HG03469 (cell line): ENCODE measurements around the gene RPL22.
"Not testable (repeated sequence)": the region's sequence is repeated elsewhere in the genome, so short reads cannot be mapped to it uniquely, and the experiment has no call there.

Source experiments
- ATAC-seq: cut with Tn5 transposase; IDR thresholded peaks from one replicate; pipeline ENCODE4 v1.9.1; 2021; ENCODE audit warnings: mild to moderate bottlenecking, moderate library complexity, moderate number of reproducible peaks; ENCODE audit not compliant: unreplicated experiment

The RPL22 gene

DNA sequence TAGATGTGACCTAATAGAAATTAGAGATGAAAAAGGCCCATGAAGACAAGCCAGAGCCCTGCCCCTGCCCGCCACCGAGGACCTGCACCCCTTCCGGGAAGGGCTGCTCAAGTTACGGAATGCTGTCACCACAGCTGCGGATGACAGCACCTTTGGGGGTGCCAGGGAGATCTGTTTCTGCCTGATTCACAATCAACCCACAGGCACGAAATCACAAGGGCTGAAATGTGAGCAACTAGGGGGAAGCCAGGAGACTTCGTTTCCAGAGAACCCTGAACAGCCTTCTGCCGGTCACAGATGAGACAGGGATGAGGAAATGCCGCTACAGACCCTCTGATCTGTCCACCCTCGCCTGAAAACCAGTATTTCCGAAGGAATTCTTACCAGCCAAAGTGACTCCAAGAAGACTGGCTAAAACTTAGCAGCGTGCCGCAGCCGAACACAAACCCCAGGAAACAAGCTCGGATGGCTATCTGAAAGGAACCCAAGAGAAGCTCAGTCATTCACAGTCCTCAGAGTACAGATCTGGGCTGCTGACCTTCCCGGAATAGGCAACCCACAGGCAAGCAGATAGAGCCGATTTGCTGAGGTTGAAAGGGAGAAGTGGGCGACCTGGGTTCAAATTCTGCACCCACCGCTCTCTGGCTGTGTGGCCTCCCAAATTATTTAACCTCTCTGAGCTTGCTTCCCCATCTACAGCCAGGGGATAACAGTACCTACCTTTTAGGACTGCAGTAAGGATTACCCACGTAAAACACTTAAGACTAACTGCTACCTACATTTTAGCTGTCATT is 35.3 kb upstream of the RPL22 start:
- no peak for ATAC-seq

DNA sequence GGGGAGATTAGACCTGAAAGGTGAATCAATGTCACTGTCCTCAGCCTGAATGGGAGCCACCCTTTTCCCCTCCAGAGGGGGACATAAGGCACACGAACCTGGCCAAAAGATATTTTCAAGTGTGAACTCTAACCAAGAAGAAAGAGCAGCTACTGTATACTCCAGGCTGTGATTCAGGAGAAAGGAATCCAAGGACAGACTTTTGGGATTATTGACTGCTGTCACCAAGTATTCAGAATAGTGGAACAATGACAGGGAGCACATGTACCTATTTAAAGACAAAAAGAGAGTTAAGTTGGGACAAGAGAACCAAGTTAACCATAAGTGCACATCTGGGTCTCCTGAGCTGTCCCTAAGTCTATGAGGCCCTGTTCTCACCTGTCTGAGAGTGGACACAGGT is 34.0 kb upstream of the RPL22 start:
- no peak for ATAC-seq

DNA sequence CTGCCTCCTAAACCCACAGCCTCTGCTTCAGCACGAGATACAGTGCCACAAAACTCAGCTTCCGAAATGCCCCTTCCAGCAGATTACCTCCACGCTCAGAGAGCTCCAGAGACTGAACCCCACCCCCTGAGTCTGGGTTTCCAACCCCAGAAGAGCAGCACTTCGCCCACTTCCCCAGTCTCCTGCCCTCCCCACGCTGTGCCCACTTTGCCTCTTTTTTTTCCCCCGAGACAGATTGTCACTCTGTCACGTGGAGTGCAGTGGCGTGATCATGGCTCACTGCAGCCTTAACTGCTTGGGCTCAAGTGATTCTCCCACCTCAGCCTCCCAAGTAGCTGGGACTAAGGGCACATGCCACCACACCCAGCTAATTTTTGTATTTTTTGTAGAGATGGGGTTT is 26.3 kb upstream of the RPL22 start:
- ATAC-seq = no peak

DNA sequence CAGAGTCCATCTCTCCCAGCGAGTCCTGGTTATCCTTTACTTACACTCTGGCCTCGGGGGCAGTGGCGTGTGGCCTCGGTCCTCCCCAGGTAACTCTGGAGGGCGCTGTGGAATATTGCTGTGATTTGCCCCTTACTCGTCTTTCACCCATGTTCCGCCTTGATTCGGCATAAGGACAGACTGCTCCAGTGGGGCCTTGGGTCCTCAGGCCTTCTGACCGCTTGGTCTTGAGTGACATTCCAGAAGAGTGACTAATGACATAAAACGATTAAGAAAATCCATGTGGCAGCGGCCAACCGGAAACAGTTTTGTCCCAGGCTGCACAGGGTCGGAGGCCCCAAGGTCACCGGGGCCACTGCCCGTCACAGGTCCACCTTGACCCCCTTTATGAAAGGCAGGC is 25.3 kb upstream of the RPL22 start:
- no peak for ATAC-seq

DNA sequence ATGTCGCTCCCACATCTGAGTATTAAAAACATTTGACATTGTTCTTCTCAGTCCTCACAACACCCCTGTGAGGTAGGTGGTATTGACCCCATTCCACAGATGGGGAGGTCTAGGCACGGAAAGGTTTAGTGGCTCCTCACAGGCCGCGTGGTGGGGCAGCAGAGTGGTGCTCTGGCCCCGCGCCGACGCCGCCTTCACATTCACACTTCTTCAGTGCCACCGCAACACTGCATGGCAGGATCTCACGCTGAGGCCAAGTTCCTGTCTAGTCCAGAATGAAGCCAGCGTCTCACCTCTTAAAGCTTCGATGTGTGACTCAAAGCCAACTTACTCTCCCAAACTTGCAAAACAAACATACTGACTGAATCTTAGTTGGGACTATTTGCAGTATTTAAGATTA is 24.2 kb upstream of the RPL22 start:
- ATAC-seq = no peak

DNA sequence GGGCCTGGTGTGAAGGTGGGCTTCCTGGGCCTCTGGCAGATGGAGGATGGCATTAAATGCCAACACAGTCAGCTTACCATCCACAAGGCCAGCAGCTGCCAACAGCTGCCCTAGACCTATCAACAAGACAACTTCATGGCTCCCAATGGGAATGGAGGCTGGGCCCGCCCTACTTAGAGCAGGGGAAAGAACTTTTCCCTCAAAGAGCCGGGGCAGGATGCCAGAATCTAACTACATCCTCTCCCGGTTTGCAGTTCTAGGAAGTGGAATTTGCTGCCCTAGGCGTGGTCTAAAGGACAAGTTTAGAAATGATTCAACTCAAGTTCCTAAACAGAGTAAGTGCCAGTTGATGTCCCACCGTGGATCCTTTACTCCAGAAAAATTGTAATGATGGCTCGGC is 23.2 kb upstream of the RPL22 start:
- no peak for ATAC-seq

DNA sequence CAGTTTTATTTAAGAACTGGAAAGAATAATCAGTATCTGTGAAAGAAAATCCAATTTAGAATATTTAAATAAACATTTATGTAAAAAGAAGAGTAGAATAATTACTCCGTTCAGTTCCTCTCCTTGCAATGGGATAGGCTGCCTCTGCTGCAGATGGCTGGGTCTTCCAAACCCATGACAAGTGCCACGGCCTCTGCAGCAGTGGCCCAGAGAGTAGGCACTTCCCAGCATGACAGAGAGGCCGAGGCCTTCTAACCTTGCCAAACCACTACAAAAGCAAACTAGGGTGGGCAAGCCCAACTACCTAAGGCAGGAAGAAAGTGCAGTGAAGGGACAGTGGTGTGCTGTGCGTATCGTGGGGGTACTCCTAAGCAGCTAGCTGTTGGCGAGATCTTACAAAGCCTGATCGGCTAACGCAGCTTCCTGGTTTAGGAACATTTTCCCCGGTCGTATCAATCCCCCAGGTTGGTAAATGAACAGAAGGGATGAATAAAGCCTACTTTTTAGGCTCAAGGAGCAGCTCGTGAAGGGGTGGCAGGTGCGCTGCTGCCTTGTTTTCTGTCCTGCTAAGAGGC is 21.9 kb upstream of the RPL22 start:
- no peak for ATAC-seq

DNA sequence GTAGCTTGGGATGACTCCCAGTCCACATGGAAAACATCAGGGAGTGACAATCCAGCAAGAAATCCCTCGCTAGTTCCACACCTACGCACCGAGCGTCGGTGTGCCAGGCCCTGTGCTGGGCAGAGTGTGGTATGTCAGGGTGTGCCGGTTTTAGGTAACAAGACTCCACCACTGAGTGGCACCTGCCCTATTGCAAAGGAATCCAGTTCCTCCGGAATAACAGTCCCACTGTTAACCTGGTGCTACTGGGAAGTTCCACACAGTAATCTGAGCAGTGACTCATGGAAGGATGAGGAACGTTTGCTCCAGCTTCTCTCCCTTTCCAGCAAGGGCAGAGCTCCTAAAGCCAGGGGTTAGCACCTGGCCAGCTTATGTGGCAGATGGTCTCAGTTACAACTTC is 20.8 kb upstream of the RPL22 start:
- no peak for ATAC-seq

DNA sequence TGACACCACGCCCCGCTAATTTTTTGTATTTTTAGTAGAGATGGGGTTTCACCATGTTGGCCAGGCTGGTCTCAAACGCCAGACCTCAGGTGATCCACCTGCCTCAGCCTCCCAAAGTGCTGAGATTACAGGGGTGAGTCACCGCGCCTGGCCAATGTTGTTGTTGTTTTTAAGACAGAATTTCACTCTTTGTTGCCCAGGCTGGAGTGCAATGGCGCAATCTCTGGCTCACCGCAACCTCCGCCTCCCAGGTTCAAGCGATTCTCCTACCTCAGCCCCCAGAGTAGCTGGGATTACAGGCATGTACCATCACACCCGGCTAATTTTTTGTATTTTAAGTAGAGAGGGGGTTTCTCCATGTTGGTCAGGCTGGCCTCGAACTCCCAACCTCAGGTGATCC is 20.2 kb upstream of the RPL22 start:
- ATAC-seq = not testable (repeated sequence)

DNA sequence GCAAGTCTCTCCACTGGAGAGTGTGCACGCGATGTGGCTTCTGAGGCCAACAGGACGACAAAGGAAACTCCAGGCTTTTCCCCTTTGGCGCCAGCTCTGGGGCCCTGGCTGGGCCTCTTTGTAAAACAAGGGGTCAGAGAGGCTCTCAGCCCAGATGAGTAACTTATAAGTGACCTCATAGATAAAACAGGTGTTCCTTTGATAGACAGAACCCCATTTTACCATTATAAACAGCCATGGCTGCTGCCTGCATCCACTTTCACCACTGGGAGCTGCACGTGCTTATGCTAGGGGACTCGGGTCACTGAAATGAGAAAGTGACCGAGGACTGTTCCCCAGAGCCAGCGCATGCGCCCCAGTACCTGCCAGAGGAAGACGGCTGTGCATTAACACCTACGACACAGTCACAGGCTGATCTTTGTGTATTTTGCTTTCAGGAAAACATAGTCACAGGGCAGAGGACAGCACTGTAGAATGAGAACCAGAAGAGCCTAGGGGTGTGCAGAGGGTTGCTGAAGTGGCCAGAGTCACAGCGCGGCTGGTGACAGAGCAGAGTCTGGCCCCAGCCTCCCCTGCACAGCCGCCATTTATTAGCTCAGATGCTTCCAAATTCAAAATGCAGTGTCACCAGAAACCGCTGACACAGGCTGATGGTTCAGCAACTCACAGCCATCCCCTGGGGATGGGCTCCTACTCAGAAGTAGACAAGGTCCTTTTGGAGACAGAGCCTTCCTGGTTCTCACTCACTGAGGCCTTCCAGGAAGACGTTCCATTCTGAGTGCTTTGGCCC is 19.2 kb upstream of the RPL22 start:
- ATAC-seq = no peak

DNA sequence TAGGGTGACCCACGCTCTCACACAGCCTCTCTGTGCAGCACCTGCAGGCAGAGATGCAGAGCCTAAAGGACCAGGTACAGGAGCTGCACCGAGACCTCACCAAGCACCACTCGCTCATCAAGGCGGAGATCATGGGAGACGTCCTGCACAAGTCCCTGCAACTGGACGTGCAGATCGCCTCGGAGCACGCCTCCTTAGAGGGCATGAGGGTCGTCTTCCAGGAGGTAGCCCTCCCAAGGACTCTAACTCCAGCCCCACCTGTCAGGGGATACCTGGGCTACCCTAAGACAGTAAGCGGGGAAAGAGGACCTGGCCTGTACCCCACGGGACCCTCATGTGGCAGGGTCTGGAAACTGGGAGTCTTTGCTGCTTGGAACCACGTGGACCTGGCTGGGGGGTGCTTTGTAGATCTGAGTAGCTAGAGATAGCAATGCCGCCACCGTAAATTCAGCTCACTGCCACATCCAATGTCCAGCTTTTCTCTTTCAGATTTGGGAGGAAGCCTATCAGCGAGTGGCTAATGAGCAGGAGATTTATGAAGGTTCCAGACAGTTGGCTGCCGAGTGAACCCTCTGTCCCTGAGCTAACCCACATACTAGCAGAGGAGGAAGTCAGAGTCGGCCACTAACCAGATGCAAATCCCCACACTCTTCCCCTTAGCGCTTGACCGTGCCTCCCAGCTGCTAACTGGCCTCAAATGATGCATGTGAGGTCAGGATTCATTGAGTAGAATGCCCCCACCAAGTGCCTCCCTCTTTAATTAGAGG is 13.0 kb upstream of the RPL22 start:
- ATAC-seq = no peak

DNA sequence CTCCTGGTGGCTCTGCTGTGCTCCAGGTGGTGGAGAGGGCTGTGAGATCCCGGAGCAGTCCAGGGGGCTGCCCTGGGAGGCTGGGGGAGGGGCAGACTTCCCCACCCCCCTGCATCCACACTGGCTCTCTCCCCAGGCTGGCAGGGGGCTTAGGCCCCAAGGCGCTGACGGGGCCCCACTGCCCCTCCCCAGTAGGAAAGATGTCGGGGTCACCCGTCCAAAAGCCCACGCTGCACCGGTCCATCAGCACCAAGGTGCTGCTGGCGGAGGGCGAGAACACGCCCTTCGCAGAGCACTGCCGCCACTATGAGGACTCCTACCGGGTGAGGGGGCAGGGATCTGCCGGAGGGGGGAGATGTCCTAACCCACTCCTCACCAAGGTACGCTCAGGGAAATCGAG is 12.3 kb upstream of the RPL22 start:
- ATAC-seq = no peak

DNA sequence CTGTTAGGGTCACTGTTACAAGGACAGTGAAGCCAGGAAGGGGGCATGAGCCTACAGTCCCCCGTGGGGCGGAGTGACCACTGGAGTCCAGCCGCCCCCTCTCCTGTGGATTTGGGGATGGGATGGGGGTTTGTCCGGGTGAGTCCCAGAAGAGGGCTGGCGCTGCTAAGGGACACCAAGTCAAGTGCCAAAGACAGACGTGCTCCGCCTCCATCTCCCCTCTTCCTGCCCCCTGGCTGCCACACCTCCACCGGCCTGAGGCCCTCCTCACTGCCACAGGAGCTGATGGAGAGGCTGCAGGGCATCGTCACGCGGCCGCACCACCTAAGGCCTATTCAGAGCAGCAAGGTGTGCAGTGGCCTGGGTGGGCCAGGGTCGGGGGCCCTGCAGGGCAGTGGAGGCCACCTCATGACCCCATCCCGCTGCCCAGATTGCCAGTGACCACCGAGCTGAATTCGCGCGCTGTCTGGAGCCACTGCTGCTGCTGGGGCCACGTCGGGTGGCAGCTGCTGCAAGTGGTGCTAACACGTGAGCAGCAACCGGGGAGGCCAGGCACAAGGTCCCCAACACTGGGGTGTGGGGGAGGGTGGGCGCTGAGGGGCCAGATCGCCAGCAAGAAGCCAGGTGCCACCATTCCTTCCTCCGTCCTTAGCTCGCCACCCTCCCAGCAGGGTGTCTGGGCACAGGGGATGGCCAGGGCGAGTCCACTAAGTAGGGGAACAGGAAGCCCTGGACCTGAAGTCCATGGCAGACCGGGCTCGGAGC is 11.4 kb upstream of the RPL22 start:
- ATAC-seq = no peak

DNA sequence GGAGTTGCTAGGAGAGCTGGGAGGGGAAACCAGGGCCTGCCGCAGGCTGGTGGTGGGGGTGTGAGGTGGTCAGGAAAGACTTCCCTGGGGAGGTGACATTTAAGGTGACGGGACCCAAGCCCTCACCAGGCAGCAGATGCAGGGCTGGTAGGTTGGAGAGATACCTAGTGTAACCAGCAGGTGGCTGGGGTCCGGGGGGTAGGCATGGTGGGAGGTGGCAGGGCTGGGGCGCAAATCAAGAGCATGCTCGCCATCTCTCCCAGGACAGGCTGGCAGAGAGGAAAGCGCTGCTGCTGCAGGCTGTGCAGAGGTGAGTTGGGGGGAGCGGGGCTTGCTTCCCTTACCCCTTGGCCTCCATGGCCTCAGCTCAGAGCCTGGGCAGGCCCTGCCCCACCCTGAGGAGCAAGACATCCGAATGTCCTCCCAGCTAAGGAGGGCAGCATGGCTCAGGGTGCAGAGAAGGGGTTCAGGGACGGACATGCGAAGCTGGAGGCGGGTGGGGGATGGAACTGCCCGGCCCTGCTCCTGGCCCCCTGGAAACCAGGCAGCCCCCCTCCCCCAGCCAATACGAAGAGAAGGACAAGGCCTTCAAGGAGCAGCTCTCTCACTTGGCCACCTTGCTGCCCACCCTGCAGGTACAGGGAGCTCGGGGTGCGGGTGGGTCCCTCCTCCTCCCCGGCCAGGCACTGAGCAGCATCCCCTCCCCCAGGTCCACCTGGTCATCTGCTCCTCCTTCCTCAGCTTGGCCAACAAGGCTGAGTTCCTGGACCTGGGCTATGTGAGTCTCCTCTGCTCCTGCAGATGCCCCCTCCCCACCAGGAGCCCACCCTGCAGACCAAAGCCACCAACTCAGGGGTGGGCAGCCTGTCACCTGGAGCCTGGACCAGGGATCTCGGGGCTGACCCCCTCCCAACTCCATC is 10.5 kb upstream of the RPL22 start:
- ATAC-seq = no peak

DNA sequence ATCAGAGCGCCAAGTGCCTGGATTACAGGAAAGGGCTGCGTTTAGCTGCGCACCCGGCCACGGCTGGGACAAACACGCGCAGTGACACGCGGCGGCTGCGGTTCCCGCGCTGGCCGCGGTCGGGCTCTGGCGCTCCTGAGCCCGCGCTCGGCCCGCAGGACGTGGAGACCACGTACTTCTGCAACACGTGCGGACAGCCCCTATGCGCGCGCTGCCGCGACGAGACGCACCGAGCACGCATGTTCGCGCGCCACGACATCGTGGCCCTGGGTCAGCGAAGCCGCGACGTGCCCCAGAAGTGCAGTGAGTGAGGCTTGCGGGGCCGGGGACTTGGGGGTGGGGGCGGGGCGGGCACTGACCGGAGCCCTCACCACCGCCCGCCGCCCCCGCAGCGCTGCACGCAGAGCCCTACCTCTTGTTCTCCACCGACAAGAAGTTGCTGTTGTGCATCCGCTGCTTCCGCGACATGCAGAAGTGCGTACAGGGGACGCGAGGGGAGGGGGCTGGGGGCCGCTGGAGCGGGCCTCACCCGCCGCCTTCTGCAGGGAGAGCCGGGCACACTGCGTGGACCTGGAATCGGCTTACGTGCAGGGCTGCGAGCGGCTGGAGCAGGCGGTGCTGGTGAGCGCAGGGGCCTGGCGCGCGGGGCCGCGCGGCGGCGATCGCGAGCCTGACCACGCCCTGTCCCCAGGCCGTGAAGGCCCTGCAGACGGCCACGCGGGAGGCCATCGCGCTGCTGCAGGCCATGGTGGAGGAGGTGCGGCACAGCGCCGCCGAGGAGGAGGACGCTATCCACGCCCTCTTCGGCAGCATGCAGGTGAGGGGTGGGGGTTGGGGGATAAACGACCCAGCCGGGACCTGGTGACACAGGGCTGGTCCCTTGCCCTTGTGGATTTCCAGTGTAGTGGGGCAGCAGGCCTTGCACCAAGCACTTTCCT is 9.6 kb upstream of the RPL22 start:
- ATAC-seq = no peak

DNA sequence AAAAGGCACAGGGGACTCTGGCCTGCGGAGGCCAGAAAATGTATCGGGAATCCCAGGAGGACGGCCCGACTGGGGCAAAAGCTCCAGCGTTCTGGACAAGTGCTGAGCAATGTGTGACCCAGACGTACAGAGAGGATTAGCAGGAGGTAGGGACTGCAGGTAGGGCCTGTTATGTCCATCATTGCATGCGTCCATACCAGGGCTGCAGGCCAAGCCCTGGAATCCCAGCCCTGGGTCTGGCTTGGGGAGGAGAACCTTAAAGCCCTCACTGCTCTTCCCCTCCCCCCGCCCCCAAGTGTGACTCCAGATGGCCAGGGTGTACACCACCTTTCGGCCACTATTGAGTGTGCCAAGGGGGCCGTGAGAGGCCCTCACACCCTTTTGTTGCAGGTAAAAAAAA is 8.5 kb upstream of the RPL22 start:
- no peak for ATAC-seq

DNA sequence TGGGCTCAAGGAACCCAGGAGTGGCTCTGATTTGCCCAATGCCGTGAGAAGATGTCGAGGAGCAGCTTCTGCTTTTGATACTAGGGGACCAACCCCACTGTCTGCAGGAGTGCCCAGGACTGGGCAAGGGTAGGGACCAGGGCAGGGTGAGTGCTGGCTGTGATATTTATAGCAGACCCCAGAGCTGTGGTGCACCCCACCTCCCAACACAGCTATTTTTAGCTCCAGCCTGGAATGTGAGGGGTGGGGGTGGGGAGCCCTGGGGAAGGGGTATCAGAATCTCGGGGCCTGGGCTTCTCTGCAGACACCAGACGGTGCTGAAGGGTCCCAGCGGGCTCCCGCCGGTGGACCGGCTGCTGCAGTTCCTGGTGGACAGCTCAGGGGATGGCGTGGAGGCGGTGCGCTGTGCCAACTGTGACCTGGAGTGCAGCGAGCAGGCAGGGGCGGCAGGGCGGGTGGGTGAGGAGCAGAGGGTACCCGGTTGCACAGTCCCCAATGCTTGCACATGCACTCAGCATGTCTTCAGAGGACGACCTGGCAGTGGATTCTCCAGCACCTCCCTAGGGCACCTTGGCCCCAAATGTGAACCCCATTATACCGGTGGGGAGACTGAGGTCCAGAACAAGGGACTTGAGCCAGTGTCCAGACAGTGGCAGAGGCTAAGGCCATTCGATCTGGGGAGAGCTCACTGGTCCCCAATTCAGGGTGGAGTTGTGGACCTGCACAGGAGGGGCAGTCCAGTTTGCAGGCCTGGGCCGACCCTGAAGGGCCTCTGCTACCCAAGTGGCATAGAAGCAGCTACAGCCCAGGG is 7.9 kb upstream of the RPL22 start:
- ATAC-seq = no peak

DNA sequence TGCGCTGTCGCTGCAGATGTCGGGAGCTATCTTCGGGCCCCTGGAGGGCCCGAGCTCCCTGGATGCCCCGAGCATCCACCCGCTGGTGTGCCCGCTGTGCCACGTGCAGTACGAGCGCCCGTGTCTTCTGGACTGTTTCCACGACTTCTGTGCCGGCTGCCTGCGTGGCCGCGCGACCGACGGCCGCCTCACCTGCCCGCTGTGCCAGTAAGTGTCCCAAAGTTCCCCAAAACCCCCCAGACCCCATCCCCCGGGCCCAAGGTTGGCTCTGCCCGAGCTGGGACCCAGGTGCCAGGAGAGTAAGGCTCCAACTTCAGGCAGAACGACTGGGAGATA is 7.1 kb upstream of the RPL22 start:
- no peak for ATAC-seq
